ENCODE data around the gene CC2D1A.
"Not testable (repeated sequence)": the region's sequence is repeated elsewhere in the genome, so short reads cannot be mapped to it uniquely, and the experiment has no call there.

Gene CC2D1A

DNA sequence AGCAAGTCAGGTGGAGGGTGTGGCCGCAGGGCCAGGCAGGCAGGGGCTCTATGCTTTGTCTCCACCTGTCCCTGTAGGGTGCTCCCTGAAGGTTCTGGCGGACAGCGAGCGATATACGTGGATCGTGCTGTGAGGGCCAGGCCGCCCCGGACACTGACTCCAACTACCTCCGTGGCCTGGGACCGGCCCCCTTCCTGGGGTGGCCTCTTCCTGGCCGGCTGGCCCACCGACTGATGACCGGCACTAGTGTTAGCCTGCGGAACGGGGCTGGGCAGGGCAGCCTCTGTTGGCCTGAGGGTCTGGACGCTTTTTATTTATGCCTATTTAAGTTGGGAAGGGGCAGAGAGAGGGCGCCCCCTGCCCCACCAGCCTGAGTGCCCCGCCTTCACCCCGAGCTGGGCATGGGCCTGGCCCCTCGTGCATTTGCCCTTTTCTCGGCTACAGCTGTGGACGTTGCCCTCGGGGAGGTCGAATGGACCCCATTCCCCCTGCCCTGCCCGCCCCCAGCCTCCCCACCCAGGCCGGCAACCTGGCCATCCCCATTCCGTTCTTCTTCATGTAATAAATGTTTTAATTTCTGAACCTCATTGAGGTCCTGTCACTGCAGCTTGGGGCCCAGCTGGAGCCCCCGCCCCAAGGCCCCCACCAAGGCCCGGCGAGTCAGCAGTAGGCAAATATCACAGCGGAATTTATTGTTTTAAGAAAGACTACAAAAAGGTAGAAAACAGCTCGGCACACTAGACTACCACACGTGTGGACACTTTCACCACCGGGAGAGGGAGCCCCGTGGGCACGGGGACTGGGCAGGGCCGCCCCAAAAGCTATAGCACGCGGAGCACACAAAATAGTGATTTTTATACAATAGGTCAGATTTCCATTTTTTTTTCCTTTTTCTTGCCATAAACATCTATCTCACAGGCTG, 55.1 kb downstream of the CC2D1A start:
- in situ Hi-C loops (cut with MboI; ENCODE audit: low sequenced_read_pairs): no loop called here

DNA sequence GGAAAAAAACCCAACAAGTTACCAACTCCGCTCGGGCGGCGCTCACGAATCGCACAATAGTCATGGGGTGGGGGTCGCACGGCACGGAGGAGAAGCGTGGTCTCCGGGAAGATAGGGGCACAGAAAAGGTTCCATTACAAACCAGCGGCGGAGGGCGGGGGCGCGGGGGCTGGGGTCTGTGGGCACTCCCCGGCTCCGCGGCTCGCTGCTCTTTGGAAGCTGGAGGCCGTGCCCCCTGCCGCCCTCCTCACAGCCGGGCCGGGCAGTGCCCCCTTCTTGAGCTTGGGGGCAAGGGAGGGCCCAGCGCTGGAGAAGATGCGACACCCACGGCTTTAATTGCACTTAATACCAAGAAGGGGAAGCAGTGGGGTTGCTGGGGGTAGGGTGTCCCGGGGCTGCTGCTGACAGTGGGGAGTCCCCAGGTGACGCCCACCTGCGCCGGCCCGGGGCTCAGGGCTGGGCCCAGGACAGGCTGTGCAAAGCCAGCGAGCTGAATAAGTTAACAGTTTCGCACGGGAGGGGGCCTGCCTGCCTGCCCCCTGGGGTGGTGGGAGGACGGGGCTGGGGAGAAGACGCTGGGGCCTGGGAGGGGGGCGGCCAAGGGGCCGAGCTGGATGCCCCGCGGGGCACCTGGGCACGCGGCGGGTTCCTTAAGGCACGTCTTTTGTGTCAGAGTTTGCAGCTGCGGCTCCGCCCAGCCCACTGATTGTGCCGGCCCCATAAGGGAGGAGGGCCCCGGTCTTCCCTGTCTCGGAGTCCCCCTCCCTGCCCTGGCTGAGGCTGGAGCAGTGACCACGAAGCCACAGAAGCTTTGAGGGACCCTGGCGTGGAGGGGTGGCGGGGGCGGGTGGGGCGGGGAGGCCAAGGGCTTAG, 56.1 kb downstream of the CC2D1A start:
- in situ Hi-C loops (cut with MboI; ENCODE audit: low sequenced_read_pairs): no loop called here

GRCh38 chr19:13962699-13963602, 57.0 kb downstream of the CC2D1A start:
- in situ Hi-C loops (cut with MboI; ENCODE audit: low sequenced_read_pairs): no loop called here

GRCh38 chr19:13963603-13964105, 57.7 kb downstream of the CC2D1A start:
- in situ Hi-C loops (cut with MboI; ENCODE audit: low sequenced_read_pairs): no loop called here

DNA sequence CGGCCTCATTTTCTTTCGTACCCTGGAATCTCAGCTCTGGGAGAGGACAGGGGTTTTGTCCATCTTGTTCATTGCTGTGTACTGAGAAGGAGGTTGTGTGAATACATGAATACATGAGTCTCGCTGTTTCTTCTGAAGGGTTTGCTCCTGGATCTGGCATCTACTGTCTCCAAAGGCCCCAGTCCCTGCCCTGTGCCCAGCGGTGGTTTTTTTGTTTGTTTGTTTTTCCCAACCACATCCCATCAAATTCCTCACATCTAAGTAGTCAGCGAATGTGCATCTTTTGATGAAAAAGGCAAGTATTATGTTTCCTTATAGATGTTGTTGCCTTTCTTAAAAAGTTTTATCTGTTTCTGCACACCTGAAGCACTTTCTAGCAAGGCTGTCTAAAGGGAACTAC, 58.8 kb downstream of the CC2D1A start:
- in situ Hi-C loops (cut with MboI; ENCODE audit: low sequenced_read_pairs): no loop called here

DNA sequence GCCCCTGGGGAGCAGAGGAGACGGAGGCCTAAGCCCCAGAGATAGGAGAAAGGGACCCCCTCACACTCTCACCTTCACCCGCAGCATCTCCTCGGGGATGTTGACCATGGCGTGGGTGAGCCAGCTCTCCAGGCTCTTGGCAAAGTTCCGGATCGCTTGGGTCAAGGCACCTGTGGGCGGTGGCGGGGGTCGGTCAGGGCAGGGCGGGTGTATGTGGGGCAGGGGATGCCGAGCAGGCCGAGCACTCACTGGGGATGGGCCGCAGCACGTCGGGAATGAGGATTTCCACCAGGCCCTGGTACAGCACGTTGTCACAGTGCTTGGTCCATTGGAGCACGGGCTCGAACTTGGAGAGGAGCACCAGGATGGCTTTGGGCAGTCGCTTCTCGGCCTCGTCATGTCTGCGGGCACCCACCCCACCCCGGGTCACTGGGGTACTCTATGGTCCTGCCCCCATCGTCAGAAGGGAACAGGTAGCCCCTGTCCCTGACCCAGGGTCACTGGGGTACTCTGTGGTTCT, 59.4 kb downstream of the CC2D1A start:
- in situ Hi-C loops (cut with MboI; ENCODE audit: low sequenced_read_pairs): no loop called here

GRCh38 chr19:13965926-13966683, 60.1 kb downstream of the CC2D1A start:
- in situ Hi-C loops (cut with MboI; ENCODE audit: low sequenced_read_pairs): no loop called here

- in situ Hi-C loops (cut with MboI; ENCODE audit: low sequenced_read_pairs): no loop called here
Measured at GRCh38 chr19:13966684-13967128, 60.7 kb downstream of the CC2D1A start.

DNA sequence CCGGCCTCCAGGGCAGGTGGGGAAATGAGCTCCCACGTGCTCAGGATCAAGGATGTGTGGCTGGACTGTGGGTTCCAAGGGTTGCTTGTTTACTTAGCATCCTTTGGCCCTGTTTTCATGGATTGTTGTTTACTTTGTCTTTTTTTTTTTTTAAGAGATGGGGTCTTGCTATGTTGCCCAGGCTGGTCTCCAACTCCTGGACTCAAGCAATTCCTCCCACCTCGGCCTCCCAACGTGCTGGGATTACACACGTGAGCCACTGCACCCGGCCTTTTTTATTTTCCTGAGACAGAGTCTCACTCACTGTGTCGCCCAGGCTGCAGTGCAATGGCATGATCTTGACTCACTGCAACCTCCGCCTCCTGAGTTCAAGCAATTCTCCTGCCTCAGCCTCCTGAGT, 61.2 kb downstream of the CC2D1A start:
- in situ Hi-C loops (cut with MboI; ENCODE audit: low sequenced_read_pairs): not testable (repeated sequence)

DNA sequence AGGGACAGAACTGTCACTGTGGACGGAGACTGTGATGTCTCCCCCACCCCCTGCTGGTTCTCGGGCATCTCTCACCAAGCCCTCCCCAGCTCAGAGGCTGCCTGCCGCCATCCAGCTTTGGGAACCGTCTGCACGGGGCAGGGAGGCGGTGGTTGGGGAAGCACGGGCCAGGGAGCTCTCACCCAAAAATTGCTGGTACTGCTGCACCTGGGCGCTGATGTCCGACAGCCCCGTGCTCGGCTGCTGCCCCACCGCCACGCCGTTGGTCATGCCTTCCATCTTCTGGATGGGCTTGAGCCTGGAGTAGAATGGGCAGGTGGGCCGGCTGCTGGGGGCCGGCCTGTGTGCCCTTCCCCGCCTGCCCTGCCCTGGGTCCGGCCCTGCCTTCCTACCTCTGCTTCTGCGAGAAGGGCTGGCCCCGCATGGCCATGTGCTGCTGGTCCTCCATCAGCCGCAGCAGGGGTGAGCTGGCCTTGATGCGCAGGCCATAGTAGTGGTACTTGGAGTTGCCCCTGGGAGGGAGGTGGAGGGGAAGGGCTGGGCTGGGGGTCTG, 62.5 kb downstream of the CC2D1A start:
- in situ Hi-C loops (cut with MboI; ENCODE audit: low sequenced_read_pairs): no loop called here

DNA sequence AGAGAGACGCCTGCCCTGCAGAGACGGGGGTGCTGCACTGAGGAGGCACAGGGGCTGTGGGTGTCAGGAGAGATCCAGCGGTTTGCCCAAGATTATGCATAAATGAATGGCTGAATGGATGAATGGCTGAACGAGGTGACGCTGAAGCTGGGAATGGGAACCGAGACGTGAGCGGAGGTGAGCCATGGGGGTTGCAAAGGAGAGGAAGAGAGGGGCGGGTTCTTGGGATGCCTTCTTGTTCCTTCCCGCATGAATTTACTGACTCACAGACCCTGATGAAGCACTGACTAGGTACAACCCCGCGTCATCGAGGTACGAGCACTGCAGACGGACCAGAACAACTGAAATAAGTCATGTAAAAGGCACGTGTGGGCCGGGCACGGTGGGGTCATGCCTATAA, 63.0 kb downstream of the CC2D1A start:
- in situ Hi-C loops (cut with MboI; ENCODE audit: low sequenced_read_pairs): no loop called here

GRCh38 chr19:13969897-13970296, 63.9 kb downstream of the CC2D1A start:
- in situ Hi-C loops (cut with MboI; ENCODE audit: low sequenced_read_pairs): no loop called here

DNA sequence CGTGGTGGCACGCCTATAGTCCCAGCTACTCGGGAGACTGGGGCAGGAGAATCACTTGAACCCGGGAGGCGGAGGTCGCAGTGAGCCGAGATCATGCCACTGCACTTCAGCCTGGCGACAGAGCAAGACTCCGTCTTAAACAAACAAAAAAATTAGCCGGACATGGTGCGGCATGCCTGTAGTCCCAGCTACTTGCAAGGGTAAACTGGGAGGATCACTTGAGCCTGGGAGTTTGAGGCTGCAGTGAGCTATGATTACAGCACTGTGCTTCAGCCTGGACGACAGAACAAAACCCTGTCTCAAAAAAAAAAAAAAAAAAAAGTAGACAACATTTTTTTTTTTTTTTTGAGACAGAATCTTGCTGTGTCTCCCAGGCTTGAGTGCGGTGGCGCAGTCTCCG, 65.9 kb downstream of the CC2D1A start:
- in situ Hi-C loops (cut with MboI; ENCODE audit: low sequenced_read_pairs): not testable (repeated sequence)

GRCh38 chr19:13972368-13973155, 66.6 kb downstream of the CC2D1A start:
- in situ Hi-C loops (cut with MboI; ENCODE audit: low sequenced_read_pairs): no loop called here

DNA sequence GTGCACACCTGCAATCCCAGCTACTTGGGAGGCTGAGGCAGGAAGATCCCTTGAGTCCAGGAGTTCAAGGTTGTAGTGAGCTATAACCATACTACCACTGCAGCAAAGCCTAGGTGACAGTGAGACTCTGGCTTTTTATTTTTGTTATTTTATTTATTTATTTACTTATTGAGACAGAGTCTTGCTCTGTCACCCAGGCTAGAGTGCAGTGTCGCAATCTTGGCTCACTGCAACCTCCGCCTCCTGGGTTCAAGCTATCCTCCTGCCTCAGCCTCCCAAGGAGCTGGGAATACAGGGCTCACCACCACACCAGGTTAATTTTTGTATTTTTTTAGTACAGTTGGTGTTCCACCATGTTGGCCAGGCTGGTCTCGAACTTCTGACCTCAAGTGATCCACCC, 67.5 kb downstream of the CC2D1A start:
- in situ Hi-C loops (cut with MboI; ENCODE audit: low sequenced_read_pairs): not testable (repeated sequence)

DNA sequence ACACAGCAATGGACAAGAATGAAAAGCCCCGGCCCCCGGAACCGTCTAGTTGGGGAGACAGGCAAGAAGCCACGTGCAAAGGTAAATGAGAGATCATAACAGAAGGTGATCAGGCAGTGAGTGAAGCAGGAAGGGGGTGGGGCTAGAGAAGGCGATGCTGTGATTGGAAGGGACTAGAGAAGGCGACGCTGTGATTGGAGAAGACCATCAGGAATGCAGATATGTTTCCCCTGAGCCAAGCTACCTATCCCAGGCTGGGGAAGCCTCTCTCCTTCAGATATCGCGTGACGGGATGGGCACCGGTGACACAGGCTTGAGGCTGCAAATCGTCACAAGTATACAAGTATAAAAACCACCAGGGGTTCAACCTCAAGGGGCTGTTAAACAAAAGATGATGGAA, 68.1 kb downstream of the CC2D1A start:
- in situ Hi-C loops (cut with MboI; ENCODE audit: low sequenced_read_pairs): no loop called here

GRCh38 chr19:13975870-13976269, 69.9 kb downstream of the CC2D1A start:
- in situ Hi-C loops (cut with MboI; ENCODE audit: low sequenced_read_pairs): no loop called here

- in situ Hi-C loops (cut with MboI; ENCODE audit: low sequenced_read_pairs): no loop called here
Measured at GRCh38 chr19:13976446-13976845, 70.4 kb downstream of the CC2D1A start.
